Gastrocnemius medialis (tissue), 4 donors: ENCODE measurements around the gene ATF2.

Experiments
- CTCF ChIP-seq, 5 experiments: fragments of 450-650 bp in 3 of 5; fragments of 200-600 bp in 2 of 5; sonication (generic) in 2 of 5; IDR thresholded peaks in 4 of 5; conservative IDR thresholded peaks in 1 of 5; 1 replicate in 4 of 5; 2 replicates in 1 of 5; pipeline ENCODE4 v1.5.1; 2016 to 2019; ENCODE audit warnings: antibody characterized with exemption in 5 of 5, mild to moderate bottlenecking in 3 of 5, moderate library complexity in 3 of 5
- POLR2A ChIP-seq, 2 donors: fragments of 450-650 bp; IDR thresholded peaks; one replicate each; pipeline ENCODE4 v1.6.1; 2017; ENCODE audit warnings: antibody characterized with exemption in 2 of 2, mild to moderate bottlenecking in 2 of 2, moderate library complexity in 2 of 2

- TF ChIP-seq CTCF (IDR thresholded peaks at IDR 0.05 in 4 of 5, conservative IDR thresholded peaks at IDR 0.05 in 1 of 5) (no peak), POLR2A (IDR thresholded peaks at IDR 0.05) (no peak)
These were observed 99.5 kb downstream of the ATF2 start for GRCh38 chr2:175068534-175068933.
